Ecto neural progenitor cell (in vitro differentiated cells): ENCODE results near the gene MYH13.

Source experiments
- DNase-seq: peaks from one replicate; pipeline ENCODE4 v3.0.0-alpha.2; 2018; ENCODE audit warnings: low spot score

The MYH13 gene

GRCh38 chr17:10251212-10251948, 121.4 kb downstream of the MYH13 start:
- DNase-seq, result no peak
